ENCODE measurements around the gene DDTL. TPM values are rescaled to one million over a fixed set of nuclear protein-coding genes. Genes with fewer than 3 reads are reported as not detected.
"Not testable (repeated sequence)": the region's sequence is repeated elsewhere in the genome, so short reads cannot be mapped to it uniquely, and the experiment has no call there.

The DDTL gene
- total RNA-seq, 1 experiment from 2014 or later = 4.2 TPM

GRCh38 chr22:23954193-23954990 is 12.3 kb upstream of the DDTL start:
- not testable (repeated sequence) for H3K36me3 ChIP-seq (replicated peaks; ENCODE audit: control insufficient read depth, insufficient read depth, low read length); H3K27me3 ChIP-seq (ENCODE audit: control insufficient read depth, insufficient read depth, low read length); H3K4me3 ChIP-seq (ENCODE audit: insufficient read depth, low read depth, low read length); DNase-seq

- H3K27me3 ChIP-seq (ENCODE audit: control insufficient read depth, insufficient read depth, low read length); H3K4me3 ChIP-seq (ENCODE audit: insufficient read depth, low read depth, low read length); H3K36me3 ChIP-seq (replicated peaks; ENCODE audit: control insufficient read depth, insufficient read depth, low read length); DNase-seq: not testable (repeated sequence)
Observed at GRCh38 chr22:23954991-23955305, 11.7 kb upstream of the DDTL start.

GRCh38 chr22:23955886-23956285 is 10.8 kb upstream of the DDTL start:
- not testable (repeated sequence) for H3K36me3 ChIP-seq (replicated peaks; ENCODE audit: control insufficient read depth, insufficient read depth, low read length); DNase-seq; H3K27me3 ChIP-seq (ENCODE audit: control insufficient read depth, insufficient read depth, low read length); H3K4me3 ChIP-seq (ENCODE audit: insufficient read depth, low read depth, low read length)

DNA sequence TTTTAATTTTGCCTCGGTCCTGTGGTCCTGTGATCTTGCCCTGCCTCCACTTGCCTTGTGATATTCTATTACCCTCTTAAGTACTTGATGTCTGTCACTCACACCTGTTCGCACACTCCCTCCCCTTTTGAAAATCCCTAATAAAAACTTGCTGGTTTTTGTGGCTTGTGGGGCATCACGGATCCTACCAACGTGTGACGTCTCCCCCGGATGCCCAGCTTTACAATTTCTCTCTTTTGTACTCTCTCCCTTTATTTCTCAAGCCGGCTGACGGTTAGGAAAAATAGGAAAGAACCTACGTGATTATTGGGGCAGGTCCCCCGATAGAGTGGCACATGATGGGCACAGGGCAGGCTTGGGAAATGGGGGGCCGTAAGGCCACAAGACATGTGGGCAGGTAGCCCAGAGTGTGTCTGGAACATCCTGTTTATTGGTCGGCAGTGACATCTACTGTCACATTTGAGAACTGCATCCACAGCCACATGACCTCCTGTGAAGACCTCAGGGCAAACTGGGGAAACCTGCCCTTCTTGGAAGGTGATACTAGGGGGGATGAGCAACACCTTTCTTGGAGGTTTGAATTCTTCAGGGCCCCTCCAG is 10.3 kb upstream of the DDTL start:
- H3K36me3 ChIP-seq (replicated peaks; ENCODE audit: control insufficient read depth, insufficient read depth, low read length); H3K27me3 ChIP-seq (ENCODE audit: control insufficient read depth, insufficient read depth, low read length); H3K4me3 ChIP-seq (ENCODE audit: insufficient read depth, low read depth, low read length): not testable (repeated sequence)
- DNase-seq = peak; percentile 76

- H3K27me3 ChIP-seq (ENCODE audit: control insufficient read depth, insufficient read depth, low read length); H3K4me3 ChIP-seq (ENCODE audit: insufficient read depth, low read depth, low read length); DNase-seq; H3K36me3 ChIP-seq (replicated peaks; ENCODE audit: control insufficient read depth, insufficient read depth, low read length): not testable (repeated sequence)
Observed at GRCh38 chr22:23961084-23961771, 5.5 kb upstream of the DDTL start, which contains the start of gene GSTT2B. GSTT2B (minus strand) TSS chr22:23961195; CDS start chr22:23961131, 64 bp downstream.

DNA sequence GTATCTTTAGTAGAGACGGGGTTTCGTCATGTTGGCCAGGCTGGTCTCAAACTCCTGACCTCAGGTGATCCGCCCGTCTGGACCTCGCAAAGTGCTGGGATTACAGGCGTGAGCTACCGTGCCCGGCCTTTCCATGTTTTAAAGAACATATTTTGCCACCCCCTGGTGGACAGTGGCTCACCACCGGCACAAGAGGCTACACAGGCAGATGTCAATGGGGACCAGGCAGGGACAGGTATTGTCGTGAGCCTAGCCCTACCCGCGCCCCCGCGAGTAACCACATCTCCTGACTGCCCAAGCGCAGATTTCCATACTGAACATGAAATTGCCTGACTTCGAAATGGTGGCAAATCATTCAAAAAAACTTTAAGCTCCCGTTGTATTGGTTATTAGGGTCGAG is 594 bp upstream of the DDTL start:
- not testable (repeated sequence) for H3K4me3 ChIP-seq (ENCODE audit: insufficient read depth, low read depth, low read length); DNase-seq; H3K27me3 ChIP-seq (ENCODE audit: control insufficient read depth, insufficient read depth, low read length)
- H3K36me3 ChIP-seq (replicated peaks; ENCODE audit: control insufficient read depth, insufficient read depth, low read length) = peaks cover 12% of the 10 kb centered on the region

DNA sequence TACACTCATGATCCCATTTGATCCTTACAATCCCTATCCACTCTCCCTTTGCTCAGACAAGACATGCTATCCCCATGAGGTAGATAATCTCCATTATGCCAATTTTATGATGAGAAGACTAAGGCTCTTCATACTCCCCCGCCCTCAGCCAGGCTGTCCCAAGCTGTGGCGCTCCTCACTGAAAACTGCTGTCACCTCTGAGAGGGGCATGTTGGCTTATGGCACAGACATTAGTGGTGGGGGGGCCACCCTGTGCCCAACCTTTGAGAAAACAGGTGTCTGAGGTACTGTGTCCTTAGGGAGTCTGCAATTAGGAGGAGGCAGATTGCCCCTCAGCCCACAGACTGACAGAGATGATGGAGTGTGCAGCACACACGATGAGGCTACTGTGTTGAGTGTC is 2.4 kb downstream of the DDTL start:
- Histone ChIP-seq H3K4me3 (ENCODE audit: insufficient read depth, low read depth, low read length) (no peak overlapping the region), H3K27me3 (ENCODE audit: control insufficient read depth, insufficient read depth, low read length) (no peaks in the 10 kb centered on the region), H3K36me3 (replicated peaks; ENCODE audit: control insufficient read depth, insufficient read depth, low read length) (peaks cover 18% of the 10 kb centered on the region)
- DNase-seq = no peak

- no peaks in the 10 kb centered on the region for H3K27me3 ChIP-seq (ENCODE audit: control insufficient read depth, insufficient read depth, low read length)
- H3K36me3 ChIP-seq (replicated peaks; ENCODE audit: control insufficient read depth, insufficient read depth, low read length) = peaks cover 18% of the 10 kb centered on the region
- no peak for DNase-seq
- no peak overlapping the region for H3K4me3 ChIP-seq (ENCODE audit: insufficient read depth, low read depth, low read length)
Observed at GRCh38 chr22:23970201-23970641, 3.5 kb downstream of the DDTL start.

GRCh38 chr22:23970816-23971486 is 4.3 kb downstream of the DDTL start:
- DNase-seq = no peak
- Histone ChIP-seq H3K36me3 (replicated peaks; ENCODE audit: control insufficient read depth, insufficient read depth, low read length) (peaks cover 18% of the 10 kb centered on the region), H3K27me3 (ENCODE audit: control insufficient read depth, insufficient read depth, low read length) (no peaks in the 10 kb centered on the region), H3K4me3 (ENCODE audit: insufficient read depth, low read depth, low read length) (no peak overlapping the region)

GRCh38 chr22:23971927-23972326 is 5.2 kb downstream of the DDTL start:
- not testable (repeated sequence) for DNase-seq; H3K27me3 ChIP-seq (ENCODE audit: control insufficient read depth, insufficient read depth, low read length); H3K4me3 ChIP-seq (ENCODE audit: insufficient read depth, low read depth, low read length)
- H3K36me3 ChIP-seq (replicated peaks; ENCODE audit: control insufficient read depth, insufficient read depth, low read length) = peaks cover 18% of the 10 kb centered on the region

GRCh38 chr22:23974345-23974744 is 7.7 kb downstream of the DDTL start, which contains the start of gene DDT:
DDT (minus strand) TSS chr22:23974441; CDS start chr22:23974414, 27 bp downstream.
- H3K36me3 ChIP-seq (replicated peaks; ENCODE audit: control insufficient read depth, insufficient read depth, low read length) = peaks cover 15% of the 10 kb centered on the region
- not testable (repeated sequence) for H3K4me3 ChIP-seq (ENCODE audit: insufficient read depth, low read depth, low read length); DNase-seq; H3K27me3 ChIP-seq (ENCODE audit: control insufficient read depth, insufficient read depth, low read length)

DNA sequence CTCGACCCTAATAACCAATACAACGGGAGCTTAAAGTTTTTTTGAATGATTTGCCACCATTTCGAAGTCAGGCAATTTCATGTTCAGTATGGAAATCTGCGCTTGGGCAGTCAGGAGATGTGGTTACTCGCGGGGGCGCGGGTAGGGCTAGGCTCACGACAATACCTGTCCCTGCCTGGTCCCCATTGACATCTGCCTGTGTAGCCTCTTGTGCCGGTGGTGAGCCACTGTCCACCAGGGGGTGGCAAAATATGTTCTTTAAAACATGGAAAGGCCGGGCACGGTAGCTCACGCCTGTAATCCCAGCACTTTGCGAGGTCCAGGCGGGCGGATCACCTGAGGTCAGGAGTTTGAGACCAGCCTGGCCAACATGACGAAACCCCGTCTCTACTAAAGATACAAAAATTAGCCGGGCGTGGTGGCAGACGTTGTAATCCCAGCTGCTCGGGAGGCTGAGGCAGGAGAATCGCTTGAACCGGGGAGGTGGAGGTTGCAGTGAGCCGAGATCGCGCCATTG is 8.2 kb downstream of the DDTL start:
- peaks cover 14% of the 10 kb centered on the region for H3K36me3 ChIP-seq (replicated peaks; ENCODE audit: control insufficient read depth, insufficient read depth, low read length)
- H3K27me3 ChIP-seq (ENCODE audit: control insufficient read depth, insufficient read depth, low read length); H3K4me3 ChIP-seq (ENCODE audit: insufficient read depth, low read depth, low read length); DNase-seq: not testable (repeated sequence)

DNA sequence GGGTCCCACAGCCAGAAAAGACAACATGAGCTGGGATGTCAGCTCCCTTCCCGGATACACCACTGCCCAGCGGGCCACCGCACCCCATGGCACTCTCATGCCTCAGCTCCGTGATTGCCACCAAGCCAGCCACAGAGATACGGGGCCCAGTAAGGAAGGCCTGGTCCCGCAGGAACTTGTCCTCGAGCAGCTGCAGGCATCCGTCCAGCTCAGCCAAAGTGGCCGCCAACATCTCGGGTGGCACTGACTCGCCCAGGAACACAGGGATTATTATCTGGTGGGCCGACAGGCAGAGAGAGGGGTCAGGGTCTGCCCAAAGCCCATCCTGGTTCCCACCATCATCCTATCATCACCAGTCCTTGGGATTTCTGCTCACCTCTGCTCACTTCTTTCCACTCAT is 10.6 kb downstream of the DDTL start:
- DNase-seq; H3K4me3 ChIP-seq (ENCODE audit: insufficient read depth, low read depth, low read length); H3K36me3 ChIP-seq (replicated peaks; ENCODE audit: control insufficient read depth, insufficient read depth, low read length); H3K27me3 ChIP-seq (ENCODE audit: control insufficient read depth, insufficient read depth, low read length): not testable (repeated sequence)

GRCh38 chr22:23979557-23980240 is 13.0 kb downstream of the DDTL start, which contains the start of gene GSTT2:
GSTT2 (plus strand) TSS chr22:23980134.
- not testable (repeated sequence) for DNase-seq; H3K36me3 ChIP-seq (replicated peaks; ENCODE audit: control insufficient read depth, insufficient read depth, low read length); H3K27me3 ChIP-seq (ENCODE audit: control insufficient read depth, insufficient read depth, low read length); H3K4me3 ChIP-seq (ENCODE audit: insufficient read depth, low read depth, low read length)
